Stimulated activated CD4-positive, alpha-beta T cell treated with anti-CD3 and anti-CD28 coated beads, TNF-alpha, amount 100 ng/mL, for 1 hour (primary cell): ENCODE data around the gene WDR7.

Experiments used
- DNase-seq, 3 donors: peaks; one replicate each; pipeline ENCODE4 v3.0.0-alpha.2; 2020; ENCODE audit warnings: low read depth in 3 of 3, low spot score in 1 of 3

The WDR7 gene

DNA sequence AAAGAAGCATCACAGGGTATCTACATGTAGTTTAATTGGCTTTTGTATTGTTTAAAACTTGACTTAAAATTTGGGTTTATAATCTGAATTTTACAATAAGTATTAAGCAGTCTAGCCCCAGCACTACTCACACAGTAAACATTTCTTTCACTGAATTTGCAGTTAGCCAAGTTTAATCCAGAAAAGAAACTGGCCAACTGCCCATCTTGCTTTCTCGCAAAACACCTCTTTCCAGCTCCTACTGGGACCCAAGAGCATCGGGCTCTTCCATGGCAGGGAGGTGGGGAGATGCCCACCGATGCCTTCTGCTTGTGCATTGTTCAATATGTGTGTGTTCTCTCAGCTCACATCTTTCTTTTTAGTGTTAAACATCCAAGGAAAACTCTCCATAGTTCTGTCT is 283.0 kb downstream of the WDR7 start:
- DNase-seq = no peak

DNA sequence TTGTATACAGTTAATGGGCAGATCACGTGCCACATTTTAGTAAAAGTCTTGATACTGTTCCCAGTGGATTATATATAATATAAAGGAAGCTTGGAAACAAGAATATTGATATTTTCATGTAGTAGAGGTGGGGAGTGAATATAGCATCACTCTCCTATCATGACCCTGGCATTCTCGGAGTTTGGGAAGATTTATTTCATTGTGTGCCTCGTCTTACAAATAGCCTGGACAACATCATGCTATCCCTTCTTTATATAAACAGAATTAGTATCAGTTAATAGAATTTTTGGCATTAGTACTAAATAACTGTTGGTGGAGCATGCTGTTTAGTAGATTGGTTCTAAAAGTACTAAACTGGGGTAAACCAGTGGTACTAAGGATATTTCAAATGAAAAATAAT is 283.7 kb downstream of the WDR7 start:
- no peak for DNase-seq

DNA sequence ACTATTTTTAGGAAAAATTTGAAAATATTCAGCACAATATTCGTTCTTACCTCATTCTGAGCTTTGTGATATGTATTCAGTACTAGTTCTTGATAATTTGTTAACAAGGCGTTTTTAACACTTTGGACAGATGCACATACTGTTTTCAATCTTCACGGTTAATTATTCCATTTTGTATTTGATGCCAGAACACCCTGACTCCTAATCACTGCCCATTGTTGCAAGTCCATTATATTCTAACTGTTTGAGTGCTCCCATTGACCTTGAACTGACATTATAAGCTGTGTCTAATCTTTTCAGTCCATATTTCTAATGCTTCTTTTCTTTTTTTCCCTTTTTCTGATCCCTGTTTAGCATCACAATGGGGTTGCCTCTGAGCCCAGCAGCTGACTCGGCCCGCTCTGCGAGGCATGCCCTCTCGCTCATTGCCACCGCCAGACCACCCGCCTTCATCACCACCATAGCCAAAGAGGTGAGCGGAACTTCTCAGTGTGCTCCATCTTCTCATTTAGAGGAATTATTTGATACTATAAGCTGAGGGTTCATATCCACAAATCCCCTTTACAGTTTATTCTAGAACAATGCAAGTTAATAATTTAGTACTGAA is 284.4 kb downstream of the WDR7 start:
- DNase-seq = no peak

DNA sequence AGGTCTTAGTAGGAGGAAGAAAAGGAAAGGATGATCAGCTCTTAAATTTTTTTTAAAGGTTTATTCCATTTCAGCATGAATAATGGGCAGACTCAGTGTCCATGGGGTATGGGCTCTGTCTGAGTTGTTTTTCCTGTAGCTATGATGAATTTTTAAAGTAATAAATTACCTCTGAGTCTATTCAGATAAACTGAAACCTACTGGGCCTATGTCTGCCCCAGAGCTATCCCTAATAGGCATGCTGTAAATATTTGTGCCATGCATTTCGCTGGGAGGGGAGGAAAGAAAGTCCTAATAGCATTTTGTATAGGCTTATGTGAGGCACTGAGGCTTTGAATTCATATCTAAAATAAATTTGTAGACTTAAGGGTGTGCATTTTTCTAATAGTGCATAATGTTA is 285.3 kb downstream of the WDR7 start:
- DNase-seq = no peak

DNA sequence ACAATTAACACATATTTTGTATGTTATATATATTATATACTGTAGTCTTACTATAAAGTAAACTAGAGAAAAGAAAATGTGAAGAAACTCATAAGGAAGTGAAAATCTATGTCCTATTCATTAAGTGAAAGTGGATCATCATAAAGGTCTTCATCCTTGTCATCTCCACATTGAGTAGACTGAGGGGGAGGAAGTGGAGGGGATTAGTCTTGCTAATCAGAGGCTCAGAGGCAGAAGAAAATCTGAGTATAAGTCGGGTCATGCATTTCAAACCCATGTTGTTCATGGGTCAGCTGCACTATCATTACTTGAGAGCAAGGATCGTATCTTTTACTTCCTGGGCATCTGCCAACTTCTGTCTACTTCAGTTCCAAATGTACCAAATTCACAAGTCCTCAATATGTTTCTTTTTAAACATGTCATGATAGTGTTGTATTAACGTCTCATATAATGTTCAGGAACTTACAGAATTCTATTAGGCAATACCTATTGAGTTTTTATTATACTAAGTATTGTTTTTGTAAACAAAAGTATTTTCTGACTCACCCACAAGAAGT is 286.8 kb downstream of the WDR7 start:
- no peak for DNase-seq

DNA sequence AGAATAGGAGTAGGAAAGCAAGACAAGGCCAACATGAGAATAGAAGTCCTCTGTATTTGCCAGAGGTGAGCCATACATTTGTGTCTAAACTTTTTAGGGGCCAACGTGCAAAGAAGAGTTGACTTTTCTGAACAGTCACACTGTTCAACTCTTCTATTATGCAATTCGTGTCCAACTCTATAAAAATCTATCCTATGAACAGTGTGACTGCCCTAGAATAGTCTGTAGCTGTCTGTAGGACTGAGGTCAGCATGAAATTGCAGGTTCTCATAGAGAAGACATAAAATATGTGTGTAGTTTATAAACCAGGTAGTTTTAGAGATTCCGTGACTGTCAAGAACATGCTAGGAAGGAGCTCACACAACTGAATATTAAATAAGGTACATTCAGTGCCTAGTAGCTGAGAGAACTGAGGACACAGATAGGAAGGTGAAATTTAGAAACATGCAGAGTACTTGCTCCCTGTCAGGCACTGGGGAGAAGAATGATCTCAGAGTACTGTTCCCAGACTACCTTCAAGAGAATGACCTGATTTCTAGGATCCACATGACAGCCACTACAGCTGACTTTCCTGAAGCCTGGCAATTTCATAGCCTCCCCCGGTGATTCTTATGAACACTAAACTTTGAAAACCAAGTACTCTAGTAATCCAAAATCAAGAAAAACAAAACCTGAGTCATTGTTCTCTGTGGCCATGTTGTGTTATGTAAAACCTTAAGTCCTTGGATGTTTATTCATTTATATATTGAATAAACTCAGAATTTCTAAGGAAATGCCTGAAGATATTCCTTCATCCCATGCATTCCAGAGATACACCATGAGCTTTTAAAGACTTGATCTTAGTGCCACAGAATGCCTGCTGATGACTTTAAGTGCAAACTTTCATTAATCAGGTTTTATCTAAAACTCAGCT is 294.3 kb downstream of the WDR7 start:
- DNase-seq = no peak

DNA sequence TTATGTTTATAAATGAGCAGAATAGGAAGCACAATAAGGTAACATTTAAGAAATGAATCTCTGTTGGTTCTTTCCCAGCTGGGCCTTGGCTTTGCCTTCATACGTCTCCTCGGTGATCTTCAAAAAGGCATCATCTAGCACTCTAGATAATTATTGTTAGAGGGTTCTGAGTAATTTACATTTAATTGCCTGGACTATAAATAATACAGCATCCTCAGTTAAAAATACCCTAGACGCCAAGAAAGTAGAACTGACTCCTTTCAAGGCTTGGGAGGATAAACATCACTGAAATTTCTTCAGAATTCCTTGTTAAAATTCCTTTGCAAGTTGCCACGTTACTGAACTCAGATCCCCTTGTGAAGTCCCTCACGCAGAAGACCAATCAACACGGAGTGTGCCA is 296.1 kb downstream of the WDR7 start:
- DNase-seq = no peak

DNA sequence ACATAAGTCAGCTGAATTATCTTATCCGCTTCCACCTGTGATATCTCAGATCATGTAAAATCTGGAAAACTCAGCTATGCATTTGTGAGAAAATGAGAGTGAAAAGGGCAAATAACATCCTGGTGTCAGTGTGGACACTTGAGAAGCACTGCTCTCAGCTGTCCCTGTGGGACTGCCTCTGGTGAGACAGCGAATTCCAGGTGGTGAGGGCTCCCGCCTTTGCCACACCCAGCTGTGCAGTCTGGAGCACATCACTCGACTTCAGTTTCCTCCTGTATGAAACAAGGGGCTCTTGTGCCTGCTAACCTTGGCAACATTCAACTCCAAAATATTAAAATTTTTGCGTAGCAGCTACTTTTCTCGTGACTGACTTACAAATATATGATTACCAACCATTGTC is 300.9 kb downstream of the WDR7 start:
- no peak for DNase-seq

DNA sequence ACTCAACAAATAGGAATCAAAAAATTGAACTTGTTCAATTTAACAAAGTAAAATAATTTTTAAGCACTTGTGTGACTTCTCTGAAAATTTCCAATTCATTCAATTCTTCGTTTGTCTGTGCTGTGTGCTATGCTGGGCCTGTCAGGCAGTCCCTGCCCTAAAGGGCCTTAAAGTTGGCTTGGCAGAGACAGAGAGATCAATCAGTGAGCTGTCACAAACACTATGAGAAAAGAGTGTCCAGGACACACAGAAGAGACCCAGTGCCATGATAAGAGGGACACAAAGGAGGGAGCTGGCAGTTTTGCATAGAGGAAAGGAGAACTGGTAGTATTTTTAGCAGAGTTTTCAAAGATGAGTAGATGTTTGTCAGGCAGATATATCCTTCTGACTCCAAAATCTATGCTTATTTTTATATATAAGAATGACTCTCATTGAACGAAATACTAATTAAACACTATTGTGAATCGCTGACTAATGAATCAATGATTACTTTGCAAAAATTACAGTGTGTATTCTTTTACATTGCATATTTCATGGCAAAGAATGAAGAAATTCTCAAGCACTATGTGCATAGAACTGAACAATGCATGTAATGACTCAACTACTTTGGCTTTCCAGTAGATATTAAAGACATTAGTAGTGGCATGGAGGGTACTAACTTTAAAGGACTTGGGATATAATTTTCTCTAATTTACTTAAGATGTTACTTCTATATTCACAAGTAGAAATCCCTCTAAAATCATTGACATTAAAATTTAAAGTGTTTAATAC is 302.5 kb downstream of the WDR7 start:
- DNase-seq = no peak

DNA sequence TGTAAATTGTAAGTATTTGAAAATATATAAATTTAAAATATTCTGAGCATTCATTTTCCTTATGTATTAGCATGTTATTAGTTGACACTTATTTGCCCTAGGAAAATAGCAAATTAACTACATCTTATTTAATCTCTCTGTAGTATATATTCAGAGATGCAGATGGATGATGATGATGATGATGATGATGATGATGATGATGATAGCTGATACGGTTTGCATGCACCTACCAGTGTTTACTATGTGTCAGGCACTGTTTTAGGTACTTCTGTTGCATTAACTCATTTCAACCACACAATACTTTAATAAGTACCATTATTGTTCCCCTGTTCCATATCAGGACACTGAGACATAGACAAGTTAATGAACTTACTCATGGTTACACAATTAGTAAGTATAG is 304.3 kb downstream of the WDR7 start:
- DNase-seq = no peak

DNA sequence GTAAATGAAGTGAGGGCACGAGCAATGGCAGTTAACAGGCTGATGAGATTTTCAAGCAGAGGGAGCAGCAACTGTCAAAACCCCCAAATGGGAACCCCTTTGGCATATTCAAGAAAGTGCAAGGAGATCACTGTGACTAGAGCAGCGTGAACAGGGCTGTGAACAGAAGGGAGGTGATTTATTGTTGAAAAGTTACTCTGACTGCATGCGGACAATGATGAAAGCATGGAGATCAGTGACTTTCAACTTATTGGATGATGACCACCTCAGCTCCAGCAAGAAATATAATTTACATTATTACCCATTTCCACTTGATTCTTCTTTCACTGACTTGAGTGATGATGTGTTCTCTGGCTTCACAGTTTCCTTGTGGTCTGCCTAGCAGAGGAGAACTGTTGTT is 308.0 kb downstream of the WDR7 start:
- no peak for DNase-seq

DNA sequence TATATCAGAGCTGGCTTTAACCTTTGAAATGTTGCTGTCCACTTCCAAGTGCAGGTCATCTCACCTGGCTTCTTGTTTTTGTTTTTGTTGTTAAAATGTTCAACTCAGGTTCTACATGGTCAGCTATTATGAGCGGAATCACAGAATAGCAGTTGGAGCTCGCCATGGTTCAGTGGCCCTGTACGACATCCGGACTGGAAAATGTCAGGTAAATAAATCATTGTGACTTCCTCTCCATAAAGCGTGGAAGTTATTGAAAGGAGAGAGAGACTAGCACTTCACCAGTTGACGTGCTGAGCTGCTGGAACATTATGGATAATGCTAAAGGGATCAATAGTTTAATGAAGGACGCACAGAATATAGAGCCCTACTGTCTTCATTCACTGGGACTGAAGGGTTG is 311.2 kb downstream of the WDR7 start:
- no peak for DNase-seq

DNA sequence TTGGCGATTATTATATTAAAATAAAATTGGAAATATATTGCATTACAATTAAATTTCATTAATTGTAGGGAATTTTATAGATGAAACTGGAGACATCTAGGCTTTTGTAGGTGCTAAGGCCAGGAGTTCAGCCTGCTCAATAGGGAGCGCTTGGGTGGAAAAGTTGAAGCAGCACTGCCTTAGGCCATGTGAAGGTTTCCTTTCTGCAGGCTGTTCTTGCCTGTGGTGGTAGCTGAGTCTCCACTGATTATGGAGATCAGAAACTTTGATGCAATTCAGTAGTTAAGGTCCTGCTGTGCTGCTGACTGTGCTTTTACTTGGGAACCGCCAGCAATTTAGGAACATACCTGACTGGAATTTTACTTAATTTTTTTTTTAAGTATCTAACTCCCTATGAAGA is 315.9 kb downstream of the WDR7 start:
- DNase-seq = no peak

DNA sequence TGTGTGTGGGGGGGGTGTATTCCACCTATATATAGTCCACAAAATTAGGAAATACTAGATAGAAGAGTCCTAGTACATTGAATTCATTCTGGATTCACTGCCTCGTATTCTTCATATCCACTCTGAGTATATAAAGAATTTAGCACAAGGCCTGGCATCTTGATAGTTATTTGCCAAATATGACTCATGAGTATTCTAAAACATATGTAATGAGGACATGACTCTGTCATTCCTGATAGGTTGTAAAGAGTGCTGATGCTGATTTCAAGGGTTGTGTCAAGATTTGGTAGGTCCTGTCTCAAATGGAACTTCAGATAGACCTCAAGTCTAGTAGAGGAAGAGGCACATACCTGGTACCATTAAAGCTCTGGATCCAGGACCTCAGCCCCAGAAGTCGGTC is 322.3 kb downstream of the WDR7 start:
- no peak for DNase-seq

DNA sequence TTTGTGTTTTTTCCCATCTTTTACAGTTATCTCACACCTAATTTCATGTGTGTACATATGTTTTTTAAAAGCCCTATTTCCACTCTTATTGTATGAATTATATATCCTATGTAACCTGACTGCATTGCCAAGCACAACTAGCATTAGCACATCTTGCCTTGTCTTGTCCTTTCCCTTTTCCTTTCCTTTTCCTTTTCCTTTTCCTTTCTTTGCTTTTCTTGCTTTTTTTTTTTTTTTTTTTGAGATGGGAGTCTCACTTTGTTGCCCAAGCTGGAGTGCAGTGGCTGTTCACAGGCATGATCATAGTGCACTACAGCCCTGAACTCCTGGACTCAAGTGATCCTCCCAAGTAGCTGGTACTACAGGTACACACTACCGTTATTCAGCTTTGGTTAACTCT is 323.0 kb downstream of the WDR7 start:
- DNase-seq = no peak

DNA sequence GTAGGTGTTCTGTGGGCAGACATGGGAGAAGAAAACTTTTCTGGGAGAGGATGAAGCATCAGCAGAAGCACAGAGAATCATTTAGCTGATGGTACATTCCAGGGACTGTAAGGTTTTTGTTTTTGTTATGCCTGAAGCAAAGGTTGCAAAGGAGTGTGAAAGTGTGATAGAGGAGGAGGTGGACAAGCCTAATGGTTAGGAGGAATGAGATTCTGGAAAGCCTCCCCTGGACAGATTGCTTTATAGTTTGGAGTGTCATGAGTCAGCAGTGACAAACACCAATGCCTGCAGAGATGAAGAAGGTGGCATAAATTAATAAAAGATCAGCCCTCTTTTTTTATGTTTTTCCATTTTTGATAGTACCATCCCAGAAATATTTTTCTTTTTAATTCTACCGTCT is 324.1 kb downstream of the WDR7 start:
- no peak for DNase-seq

DNA sequence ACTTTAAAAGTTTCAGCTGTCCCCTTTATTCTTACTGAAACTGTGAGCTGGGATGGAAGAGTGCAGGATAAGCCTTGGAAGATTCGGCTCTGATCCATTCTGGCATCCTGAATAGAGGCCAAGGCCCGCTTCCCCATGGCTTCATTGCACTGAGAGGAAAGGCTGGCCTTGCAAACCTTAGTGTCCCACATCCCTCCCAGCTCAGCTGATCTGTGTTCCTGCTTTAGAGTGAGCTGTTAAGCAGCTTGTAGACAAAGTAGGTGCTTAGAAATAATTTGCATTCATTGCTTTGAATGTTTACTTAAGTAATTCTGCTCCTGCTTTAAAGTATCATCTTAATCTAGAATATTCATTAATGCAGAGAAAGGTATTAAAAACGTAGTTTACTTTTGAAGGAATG is 326.1 kb downstream of the WDR7 start:
- DNase-seq = no peak

DNA sequence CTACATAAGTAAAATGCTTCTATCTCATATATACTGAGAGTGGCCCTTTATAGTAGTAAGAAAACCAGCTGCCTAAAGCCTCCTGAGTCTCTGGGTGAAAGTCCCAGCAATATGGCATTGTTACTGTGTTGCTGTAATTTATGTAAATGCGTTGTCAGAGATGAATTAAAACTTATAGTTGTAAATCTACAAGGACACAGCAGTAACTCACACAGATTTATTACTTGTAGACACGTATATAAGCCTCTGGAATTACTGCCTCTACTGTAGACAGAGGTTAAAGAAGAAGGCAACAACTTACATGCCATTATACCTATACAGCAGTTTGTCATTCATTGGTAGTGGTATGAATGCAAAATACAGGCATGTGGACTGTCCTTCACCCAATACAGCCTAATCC is 326.6 kb downstream of the WDR7 start:
- no peak for DNase-seq

DNA sequence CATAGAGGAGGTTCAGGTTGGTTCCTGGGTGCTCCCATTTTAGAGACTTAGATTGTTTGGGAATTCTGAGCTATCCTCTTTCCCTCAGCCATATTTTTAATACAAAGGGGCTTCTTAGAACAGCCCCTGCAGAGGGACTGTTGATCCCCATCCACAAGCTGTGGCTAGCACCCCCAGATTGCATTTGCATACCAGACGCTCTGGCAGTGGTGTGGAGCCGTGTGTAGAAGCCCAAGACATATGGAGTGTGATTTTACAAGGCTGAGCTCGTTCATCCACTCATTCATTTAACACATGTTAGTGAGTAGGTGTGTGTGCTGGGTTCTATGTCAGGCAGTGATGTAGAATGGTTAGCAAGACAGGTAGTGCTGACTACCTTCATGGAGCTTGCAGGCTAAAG is 329.0 kb downstream of the WDR7 start:
- DNase-seq = no peak

DNA sequence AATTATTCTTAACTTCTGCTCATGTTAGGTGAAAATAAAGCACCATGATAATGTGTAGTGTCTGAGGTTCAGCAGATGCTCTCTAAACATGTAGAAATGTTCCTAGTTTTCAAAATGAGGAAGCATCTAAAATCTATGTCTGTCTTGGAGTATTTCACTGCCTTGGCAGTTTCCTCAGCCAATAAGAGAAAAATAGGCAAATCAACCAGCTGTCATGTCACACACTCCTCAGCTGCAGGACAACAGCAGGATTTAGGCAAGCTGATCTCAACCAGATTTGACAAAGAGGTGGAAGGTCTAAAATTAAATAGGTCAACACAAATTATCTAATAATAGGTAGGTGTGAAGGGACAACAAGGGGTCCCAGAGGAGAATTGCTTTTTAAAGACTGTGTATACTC is 331.6 kb downstream of the WDR7 start:
- DNase-seq = no peak

DNA sequence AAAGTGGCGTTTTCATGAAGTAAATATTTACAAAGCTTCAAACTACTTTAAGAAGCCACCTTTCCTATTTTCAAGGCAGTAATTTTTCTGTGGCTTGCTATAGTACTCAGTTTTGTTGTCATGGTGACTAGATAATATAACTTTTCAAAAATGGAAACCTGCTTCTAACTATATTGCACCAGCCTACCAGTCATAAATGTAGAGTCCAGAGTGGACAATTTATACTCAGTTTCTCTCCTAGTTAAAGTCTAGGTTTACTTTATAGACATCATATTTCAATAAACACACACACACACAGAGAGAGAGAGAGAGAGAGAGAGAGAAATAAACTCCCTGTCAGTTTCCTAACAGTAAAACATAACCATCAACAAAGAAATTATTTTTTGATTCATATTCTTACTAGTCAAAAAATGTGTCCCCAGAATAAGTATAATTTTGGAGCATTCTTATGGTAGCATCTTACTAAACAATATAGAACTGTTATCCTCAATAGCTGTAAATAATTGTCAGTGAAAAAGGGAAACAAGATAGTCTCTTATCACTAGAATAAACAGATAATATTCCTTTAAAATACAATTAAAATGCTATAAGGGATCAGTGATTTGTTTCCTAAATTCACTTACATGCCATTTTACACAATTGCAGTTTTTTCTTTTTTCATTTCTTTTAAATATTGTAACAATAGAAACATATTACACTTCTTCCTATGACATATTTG is 332.3 kb downstream of the WDR7 start:
- DNase-seq = no peak
